Measurements from ENCODE around the gene PAM.
A peak's percentile ranks its signal among the peaks of the same experiment; 100 is the strongest.
"Not testable (repeated sequence)": the region's sequence is repeated elsewhere in the genome, so short reads cannot be mapped to it uniquely, and the experiment has no call there.

The PAM gene

DNA sequence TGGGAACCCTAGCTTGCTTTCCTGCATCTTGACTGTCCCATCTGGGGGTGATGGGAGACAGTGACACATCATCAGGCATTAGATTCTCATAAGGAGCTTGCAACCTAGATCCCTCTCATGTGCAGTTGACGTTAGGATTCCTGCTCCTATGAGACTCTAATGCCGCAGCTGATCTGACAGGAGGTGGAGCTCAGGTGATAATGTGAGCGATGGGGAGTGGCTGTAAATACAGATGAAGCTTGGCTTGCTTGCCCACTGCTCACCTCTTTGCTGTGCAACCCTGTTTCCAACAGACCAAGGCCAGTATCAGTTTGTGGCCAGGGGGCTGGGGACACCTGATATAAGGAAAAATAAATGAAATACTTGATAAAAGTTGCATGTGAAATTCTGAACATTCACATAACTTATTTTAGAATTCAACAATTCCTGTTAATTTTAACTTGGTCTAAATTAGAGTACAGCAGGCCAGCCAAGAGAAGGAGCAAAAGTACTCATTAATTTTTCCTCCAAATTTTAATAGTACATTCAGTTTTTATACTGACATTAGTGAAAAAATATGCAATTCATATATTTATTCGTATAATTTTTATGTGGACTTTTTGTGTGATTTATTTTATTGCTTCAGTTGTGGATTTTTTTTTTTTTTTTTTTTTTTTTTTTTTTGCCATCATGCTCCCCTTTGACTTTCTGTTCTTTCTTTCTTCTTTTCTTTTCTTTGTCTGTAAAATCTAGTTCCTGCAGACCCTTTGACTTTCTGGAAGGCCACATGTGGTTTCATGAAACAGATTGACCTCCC, 11.4 kb downstream of the PAM start:
- H3K9ac ChIP-seq = no peak overlapping the region
- no peaks in the 10 kb centered on the region for H3K27me3 ChIP-seq
- peaks cover 18 to 33% (median 23%) of the 10 kb centered on the region in 10 experiments for H3K4me1 ChIP-seq
- H3K36me3 ChIP-seq = peaks cover 0 to 13% (median 4%) of the 10 kb centered on the region in 11 experiments; a peak in 6 of 22 replicates
- H3K27ac ChIP-seq = no peak overlapping the region
- H4K20me1 ChIP-seq = peaks cover 0 to 48% (median 0%) of the 10 kb centered on the region in 11 experiments; a peak in 7 of 22 replicates
- no peak for TF ChIP-seq Cebpa-rat (IDR thresholded peaks at IDR 0.05)
- no peak overlapping the region for H3K4me2 ChIP-seq
- H3K4me3 ChIP-seq = no peak overlapping the region
- H3K9me3 ChIP-seq (replicated peaks in 1 of 11) = no peaks in the 10 kb centered on the region

DNA sequence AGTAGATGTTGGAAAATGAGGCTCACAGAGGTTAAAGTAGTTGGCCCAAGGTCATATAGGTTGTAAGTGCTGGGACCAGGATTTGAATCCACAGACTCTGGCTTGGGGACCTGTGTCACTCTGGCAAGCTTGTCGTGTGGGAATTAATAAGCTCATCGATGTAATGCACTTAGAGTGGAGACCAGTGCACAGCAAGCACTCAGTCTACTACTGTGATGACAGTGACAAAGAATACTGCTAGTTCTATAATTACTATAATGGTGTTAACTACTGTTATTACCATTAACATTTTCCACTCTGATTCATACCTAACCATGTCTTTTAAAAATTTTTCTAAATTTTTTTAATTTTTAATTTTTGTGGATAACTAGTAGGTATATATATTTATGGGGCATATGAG, 12.8 kb downstream of the PAM start:
- no peak overlapping the region for H3K9ac ChIP-seq
- H3K4me3 ChIP-seq = no peak overlapping the region
- no peak overlapping the region for H3K4me2 ChIP-seq
- peaks cover 12 to 29% (median 16%) of the 10 kb centered on the region in 10 experiments for H3K4me1 ChIP-seq
- H3K27ac ChIP-seq = no peak overlapping the region
- H3K27me3 ChIP-seq = no peaks in the 10 kb centered on the region
- TF ChIP-seq Cebpa-rat (IDR thresholded peaks at IDR 0.05) = no peak
- no peaks in the 10 kb centered on the region; a peak in 1 of 22 replicates for H3K9me3 ChIP-seq (replicated peaks in 1 of 11)
- H3K36me3 ChIP-seq = peaks cover 0 to 13% (median 4%) of the 10 kb centered on the region in 11 experiments; a peak in 6 of 22 replicates
- H4K20me1 ChIP-seq = peaks cover 0 to 39% (median 0%) of the 10 kb centered on the region in 11 experiments; a peak in 6 of 22 replicates

DNA sequence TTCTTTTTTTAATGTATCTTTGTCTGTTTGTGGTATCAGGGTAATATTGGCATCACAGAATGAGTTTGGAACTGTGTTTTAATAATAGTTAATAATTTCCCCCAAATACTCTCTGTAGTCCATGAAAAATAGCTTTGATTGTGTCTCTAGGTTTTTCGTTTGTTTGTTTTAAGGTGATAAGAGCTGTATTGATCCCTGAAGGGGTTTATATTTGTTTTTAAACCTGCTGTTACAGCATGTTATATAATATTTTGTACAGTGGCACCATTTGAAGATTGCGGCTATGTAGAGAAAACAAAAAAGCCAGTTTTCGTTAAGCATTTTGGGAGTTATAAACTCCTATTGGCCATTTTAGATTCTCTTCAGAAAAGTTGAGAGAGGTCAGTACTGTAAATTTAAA, 15.7 kb downstream of the PAM start:
- Histone ChIP-seq H3K27me3 (no peaks in the 10 kb centered on the region), H3K4me3 (no peak overlapping the region), H3K4me1 (peaks cover 9 to 26% (median 14%) of the 10 kb centered on the region in 10 experiments), H3K36me3 (peaks cover 0 to 15% (median 8%) of the 10 kb centered on the region in 11 experiments; a peak in 10 of 22 replicates), H3K9me3 (replicated peaks in 1 of 11) (peaks cover 10 to 18% (median 15%) of the 10 kb centered on the region in 11 experiments; a peak in 17 of 22 replicates), H3K4me2 (peak overlapping the region in 8 of 11 experiments; percentile 27 to 76 (median 40); a peak in 10 of 22 replicates), H3K27ac (peak overlapping the region in 1 of 11 experiments; percentile 36; a peak in 1 of 22 replicates), H3K9ac (no peak overlapping the region), H4K20me1 (peaks cover 0 to 31% (median 0%) of the 10 kb centered on the region in 11 experiments; a peak in 5 of 22 replicates)
- TF ChIP-seq Cebpa-rat (IDR thresholded peaks at IDR 0.05) = no peak

GRCh38 chr5:102771435-102771834, 16.3 kb downstream of the PAM start:
- peaks cover 0 to 34% (median 0%) of the 10 kb centered on the region in 11 experiments; a peak in 5 of 22 replicates for H4K20me1 ChIP-seq
- TF ChIP-seq Cebpa-rat (IDR thresholded peaks at IDR 0.05) = no peak
- no peaks in the 10 kb centered on the region for H3K27me3 ChIP-seq
- peaks cover 12 to 20% (median 16%) of the 10 kb centered on the region in 11 experiments; a peak in 18 of 22 replicates for H3K9me3 ChIP-seq (replicated peaks in 1 of 11)
- no peak overlapping the region for H3K4me3 ChIP-seq
- H3K4me2 ChIP-seq = peak overlapping the region; percentile 15 to 76 (median 42); a peak in 20 of 22 replicates
- H3K9ac ChIP-seq = 0 out of 22 replicates have a peak overlapping the region, but pooled peaks of 1 of the 11 experiments have one; percentile 9
- H3K36me3 ChIP-seq = peaks cover 0 to 15% (median 8%) of the 10 kb centered on the region in 11 experiments; a peak in 9 of 22 replicates
- H3K4me1 ChIP-seq = peaks cover 9 to 26% (median 14%) of the 10 kb centered on the region in 10 experiments
- H3K27ac ChIP-seq = peak overlapping the region in 6 of 11 experiments; percentile 4 to 54 (median 38); a peak in 11 of 22 replicates

DNA sequence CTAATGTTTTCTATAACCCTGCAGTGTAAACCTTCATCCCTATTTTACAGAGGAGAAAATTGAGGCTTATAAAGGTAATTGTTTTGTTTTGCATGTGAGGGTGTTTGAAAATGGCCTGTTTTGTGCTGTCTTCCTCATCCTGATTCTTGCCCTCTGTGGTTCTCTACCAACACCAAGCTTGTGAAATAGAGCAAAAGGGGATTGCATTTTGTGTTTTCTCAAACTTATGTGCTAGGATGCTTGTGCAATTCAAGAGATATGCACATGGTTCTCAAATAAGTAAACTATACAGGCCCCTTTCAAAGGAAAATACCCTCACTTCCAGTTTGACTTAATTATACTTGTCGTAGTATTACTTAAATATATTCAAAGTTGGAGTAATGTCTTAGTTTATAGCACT, 17.2 kb downstream of the PAM start:
- H3K9me3 ChIP-seq (replicated peaks in 1 of 11) = peaks cover 12 to 20% (median 17%) of the 10 kb centered on the region in 11 experiments; a peak in 18 of 22 replicates
- H4K20me1 ChIP-seq = peaks cover 0 to 37% (median 0%) of the 10 kb centered on the region in 11 experiments; a peak in 5 of 22 replicates
- H3K9ac ChIP-seq = no peak overlapping the region
- no peaks in the 10 kb centered on the region for H3K27me3 ChIP-seq
- H3K4me2 ChIP-seq = peak overlapping the region in 6 of 11 experiments; percentile 15 to 76 (median 50); a peak in 4 of 22 replicates
- H3K4me3 ChIP-seq = no peak overlapping the region
- H3K27ac ChIP-seq = peak overlapping the region in 2 of 11 experiments; percentile 4 to 38; a peak in 2 of 22 replicates
- peaks cover 9 to 29% (median 14%) of the 10 kb centered on the region in 10 experiments for H3K4me1 ChIP-seq
- peaks cover 0 to 15% (median 8%) of the 10 kb centered on the region in 11 experiments; a peak in 8 of 22 replicates for H3K36me3 ChIP-seq
- TF ChIP-seq Cebpa-rat (IDR thresholded peaks at IDR 0.05) = no peak

DNA sequence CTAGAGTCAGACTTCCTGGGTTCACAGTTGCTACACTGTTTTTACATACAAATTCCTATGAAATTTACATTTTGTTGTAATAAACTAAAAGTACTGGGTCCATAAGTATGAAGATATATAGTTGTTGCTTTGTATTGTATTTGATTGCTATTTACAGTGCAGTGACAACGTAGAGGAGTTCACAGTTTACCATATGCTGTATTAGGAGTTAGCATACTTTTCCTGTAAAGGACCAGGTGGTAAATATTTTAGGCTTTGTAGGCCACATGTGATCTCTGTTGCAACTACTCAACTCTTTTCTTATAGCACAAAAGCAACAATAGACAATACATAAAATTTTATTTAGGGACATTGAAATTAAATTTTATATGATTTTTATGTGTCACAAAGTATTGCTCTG, 18.0 kb downstream of the PAM start:
- H4K20me1 ChIP-seq = peaks cover 0 to 46% (median 0%) of the 10 kb centered on the region in 11 experiments; a peak in 5 of 22 replicates
- no peak overlapping the region for H3K4me2 ChIP-seq
- TF ChIP-seq Cebpa-rat (IDR thresholded peaks at IDR 0.05) = no peak
- peaks cover 0 to 11% (median 8%) of the 10 kb centered on the region in 11 experiments; a peak in 7 of 22 replicates for H3K36me3 ChIP-seq
- H3K4me1 ChIP-seq = peaks cover 9 to 37% (median 16%) of the 10 kb centered on the region in 10 experiments
- 0 out of 22 replicates have a peak overlapping the region, but pooled peaks of 1 of the 11 experiments have one; percentile 4 for H3K27ac ChIP-seq
- peaks cover 12 to 20% (median 17%) of the 10 kb centered on the region in 11 experiments; a peak in 18 of 22 replicates for H3K9me3 ChIP-seq (replicated peaks in 1 of 11)
- no peak overlapping the region for H3K9ac ChIP-seq
- H3K27me3 ChIP-seq = no peaks in the 10 kb centered on the region
- H3K4me3 ChIP-seq = no peak overlapping the region

DNA sequence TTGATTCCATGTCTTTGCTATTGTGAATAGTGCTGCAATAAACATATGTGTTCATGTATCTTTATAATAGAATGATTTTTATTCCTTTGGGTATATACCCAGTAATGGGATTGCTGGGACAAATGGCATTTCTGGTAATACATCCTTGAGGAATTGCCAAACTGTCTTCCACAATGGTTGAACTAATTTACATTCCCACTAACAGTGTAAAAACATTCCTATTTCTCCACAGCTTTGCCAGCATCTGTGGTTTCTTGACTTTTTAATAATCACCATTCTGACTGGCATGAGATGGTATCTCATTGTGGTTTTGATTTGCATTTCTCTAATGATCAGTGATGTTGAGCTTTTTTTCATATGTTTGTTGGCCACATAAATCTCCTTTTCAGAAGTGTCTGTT, 20.7 kb downstream of the PAM start:
- peaks cover 0 to 11% (median 8%) of the 10 kb centered on the region in 11 experiments; a peak in 7 of 22 replicates for H3K36me3 ChIP-seq
- not testable (repeated sequence) for H3K4me3 ChIP-seq, H3K27me3 ChIP-seq, H3K9ac ChIP-seq, H3K27ac ChIP-seq, H3K4me2 ChIP-seq
- peaks cover 12 to 20% (median 17%) of the 10 kb centered on the region in 11 experiments; a peak in 18 of 22 replicates for H3K9me3 ChIP-seq (replicated peaks in 1 of 11)
- peaks cover 9 to 38% (median 23%) of the 10 kb centered on the region in 10 experiments for H3K4me1 ChIP-seq
- peaks cover 0 to 53% (median 0%) of the 10 kb centered on the region in 11 experiments; a peak in 5 of 22 replicates for H4K20me1 ChIP-seq

DNA sequence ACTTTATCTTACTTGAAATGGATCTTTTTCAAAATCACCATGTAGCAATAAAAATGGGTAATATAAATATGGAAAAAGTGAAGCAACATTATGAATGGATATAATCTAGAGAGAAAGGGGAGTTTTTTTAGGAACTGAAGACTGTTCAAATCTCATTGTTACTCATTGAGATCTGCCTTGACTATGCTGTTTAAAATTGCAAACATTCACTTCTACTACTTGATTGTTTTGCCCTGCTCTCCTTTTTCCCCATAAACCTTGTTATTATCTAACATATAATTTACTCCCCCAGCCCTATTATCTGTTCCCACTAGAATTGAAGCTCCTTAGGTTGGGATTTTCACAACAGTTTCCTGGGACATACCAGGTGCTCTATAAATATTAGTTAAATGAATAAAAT, 22.0 kb downstream of the PAM start:
- no peak for TF ChIP-seq Cebpa-rat (IDR thresholded peaks at IDR 0.05)
- Histone ChIP-seq H3K9ac (no peak overlapping the region), H3K36me3 (peaks cover 0 to 11% (median 8%) of the 10 kb centered on the region in 11 experiments; a peak in 7 of 22 replicates), H3K4me2 (0 out of 22 replicates have a peak overlapping the region, but pooled peaks of 2 of the 11 experiments have one; percentile 6 to 15), H3K27ac (no peak overlapping the region), H3K27me3 (no peaks in the 10 kb centered on the region), H3K4me1 (peaks cover 0 to 38% (median 20%) of the 10 kb centered on the region in 10 experiments; a peak in 11 of 20 replicates), H4K20me1 (peaks cover 0 to 57% (median 0%) of the 10 kb centered on the region in 11 experiments; a peak in 6 of 22 replicates), H3K9me3 (replicated peaks in 1 of 11) (peaks cover 12 to 20% (median 17%) of the 10 kb centered on the region in 11 experiments; a peak in 18 of 22 replicates), H3K4me3 (no peak overlapping the region)

Data from BLaER1 treated with 17β-estradiol and CSF1 and Interleukin-3, amounts not matched to agents 10 nM and 100 nM (cell line).